ENCODE results near the gene GNAQ. TPM values are rescaled to one million over a fixed set of nuclear protein-coding genes. Genes with fewer than 3 reads are reported as not detected.

GNAQ gene
- polyA plus RNA-seq, 1 donor (not counting 4 experiments of a cell fraction or from before 2014, with no cell fraction given): 64.3 TPM

- H3K9ac ChIP-seq (ENCODE audit: control insufficient read depth, extremely low read depth, insufficient read depth, low read length): no peak overlapping the region
- DNase-seq (ENCODE audit: low read depth, low spot score) (no peak), FAIRE-seq (no peak)
- H3K27me3 ChIP-seq (ENCODE audit: control insufficient read depth, extremely low read depth, insufficient read depth, low read length): no peaks in the 10 kb centered on the region
- H3K79me2 ChIP-seq (ENCODE audit: control insufficient read depth, insufficient read depth, low read length): peaks cover 2% of the 10 kb centered on the region
- TF ChIP-seq CTCF (optimal IDR thresholded peaks at IDR 0.05 in 1 of 3, IDR thresholded peaks at IDR 0.05 in 1 of 3, conservative IDR thresholded peaks at IDR 0.05 in 1 of 3; ENCODE audit: extremely low read depth in 1 of 3, insufficient read depth in 2 of 3, low read length in 3 of 3): no peak
- TF ChIP-seq EZH2 (IDR thresholded peaks at IDR 0.05; ENCODE audit: low read length): no peak
- no peak overlapping the region for H2AFZ ChIP-seq (ENCODE audit: control insufficient read depth, low read length)
- H3K27ac ChIP-seq (ENCODE audit: control insufficient read depth, insufficient read depth, low read length): no peak overlapping the region
- dilution Hi-C loops (cut with MboI; ENCODE audit: extremely low pct_ligation_motif_present, low sequenced_read_pairs): no loop called here
- peaks cover 13% of the 10 kb centered on the region for H3K4me1 ChIP-seq (ENCODE audit: control insufficient read depth, extremely low read depth, insufficient read depth, low read length)
- no peaks in the 10 kb centered on the region for H3K36me3 ChIP-seq (ENCODE audit: control insufficient read depth in 2 of 2, extremely low read depth in 1 of 2, insufficient read depth in 2 of 2, low read length in 2 of 2)
- H3K4me2 ChIP-seq (ENCODE audit: control insufficient read depth, extremely low read depth, insufficient read depth, low read depth, low read length): no peak overlapping the region
- no peaks in the 10 kb centered on the region for H3K9me3 ChIP-seq (ENCODE audit: control insufficient read depth, low read depth, low read length)
- H3K4me3 ChIP-seq (ENCODE audit: control insufficient read depth in 2 of 3, extremely low read depth in 1 of 3, insufficient read depth in 2 of 3, low read depth in 1 of 3, low read length in 3 of 3): no peak overlapping the region
- H4K20me1 ChIP-seq (ENCODE audit: control insufficient read depth, extremely low read depth, insufficient read depth, low read length): no peaks in the 10 kb centered on the region
- H3K9me1 ChIP-seq (ENCODE audit: control insufficient read depth, extremely low read depth, insufficient read depth, low read length): no peaks in the 10 kb centered on the region
These were observed 228.9 kb downstream of the GNAQ start for GRCh38 chr9:77802515-77803293.

GRCh38 chr9:77802064-77802463 is 229.5 kb downstream of the GNAQ start:
- no peak for DNase-seq (ENCODE audit: low read depth, low spot score)
- TF ChIP-seq CTCF (optimal IDR thresholded peaks at IDR 0.05 in 1 of 3, IDR thresholded peaks at IDR 0.05 in 1 of 3, conservative IDR thresholded peaks at IDR 0.05 in 1 of 3; ENCODE audit: extremely low read depth in 1 of 3, insufficient read depth in 2 of 3, low read length in 3 of 3) (no peak), EZH2 (IDR thresholded peaks at IDR 0.05; ENCODE audit: low read length) (no peak)
- H3K27ac ChIP-seq (ENCODE audit: control insufficient read depth, insufficient read depth, low read length): no peak overlapping the region
- FAIRE-seq: no peak
- H4K20me1 ChIP-seq (ENCODE audit: control insufficient read depth, extremely low read depth, insufficient read depth, low read length): no peaks in the 10 kb centered on the region
- peaks cover 2% of the 10 kb centered on the region for H3K9me1 ChIP-seq (ENCODE audit: control insufficient read depth, extremely low read depth, insufficient read depth, low read length)
- dilution Hi-C loops (cut with MboI; ENCODE audit: extremely low pct_ligation_motif_present, low sequenced_read_pairs): no loop called here
- H3K4me1 ChIP-seq (ENCODE audit: control insufficient read depth, extremely low read depth, insufficient read depth, low read length): peaks cover 6% of the 10 kb centered on the region
- no peaks in the 10 kb centered on the region for H3K9me3 ChIP-seq (ENCODE audit: control insufficient read depth, low read depth, low read length)
- H3K79me2 ChIP-seq (ENCODE audit: control insufficient read depth, insufficient read depth, low read length): peaks cover 2% of the 10 kb centered on the region
- H3K36me3 ChIP-seq (ENCODE audit: control insufficient read depth in 2 of 2, extremely low read depth in 1 of 2, insufficient read depth in 2 of 2, low read length in 2 of 2): peaks cover 0 to 3% of the 10 kb centered on the region in 2 experiments
- H3K27me3 ChIP-seq (ENCODE audit: control insufficient read depth, extremely low read depth, insufficient read depth, low read length): no peaks in the 10 kb centered on the region
- no peak overlapping the region for H2AFZ ChIP-seq (ENCODE audit: control insufficient read depth, low read length)
- no peak overlapping the region for H3K9ac ChIP-seq (ENCODE audit: control insufficient read depth, extremely low read depth, insufficient read depth, low read length)
- H3K4me2 ChIP-seq (ENCODE audit: control insufficient read depth, extremely low read depth, insufficient read depth, low read depth, low read length): no peak overlapping the region
- no peak overlapping the region for H3K4me3 ChIP-seq (ENCODE audit: control insufficient read depth in 2 of 3, extremely low read depth in 1 of 3, insufficient read depth in 2 of 3, low read depth in 1 of 3, low read length in 3 of 3)

All from keratinocyte (primary cell).